ENCODE data around the gene METTL2B.
"Not testable (repeated sequence)": the region's sequence is repeated elsewhere in the genome, so short reads cannot be mapped to it uniquely, and the experiment has no call there.

The METTL2B gene

GRCh38 chr7:128497405-128497804 lies 20.9 kb downstream of the METTL2B start:
- peaks cover 44% of the 10 kb centered on the region for H3K36me3 Mint-ChIP-seq (ENCODE audit: low read depth)
- no peak overlapping the region for H3K27ac Mint-ChIP-seq
- no peaks in the 10 kb centered on the region for H3K4me1 Mint-ChIP-seq
- no peaks in the 10 kb centered on the region for H3K9me3 Mint-ChIP-seq
- H3K4me3 Mint-ChIP-seq = no peak overlapping the region
- H3K27me3 Mint-ChIP-seq (ENCODE audit: low read depth) = no peaks in the 10 kb centered on the region
- no peak for TF ChIP-seq CTCF (IDR thresholded peaks at IDR 0.05; ENCODE audit: unreplicated experiment in 3 of 3)

DNA sequence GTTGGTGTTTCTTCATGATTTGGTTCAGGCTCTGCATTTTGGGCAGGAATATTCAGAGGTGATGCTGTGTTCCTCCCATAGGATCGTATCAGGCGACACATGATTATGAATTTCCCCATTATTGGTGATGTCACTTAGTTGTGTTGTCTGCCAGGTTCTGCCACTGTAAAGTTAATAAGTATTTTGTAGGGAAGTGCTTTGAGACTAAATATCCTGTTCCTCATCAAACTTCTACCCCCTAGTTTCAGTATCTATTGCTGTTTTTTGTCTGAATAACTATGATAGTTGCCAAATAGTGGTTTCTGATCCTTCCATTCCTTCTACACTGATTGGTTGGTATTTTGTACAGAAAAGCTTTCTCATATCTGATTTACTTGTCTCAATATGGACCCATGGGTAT lies 28.9 kb downstream of the METTL2B start:
- H3K27me3 Mint-ChIP-seq (ENCODE audit: low read depth); H3K4me3 Mint-ChIP-seq; H3K27ac Mint-ChIP-seq; H3K4me1 Mint-ChIP-seq; H3K9me3 Mint-ChIP-seq: not testable (repeated sequence)
- peaks cover 25% of the 10 kb centered on the region for H3K36me3 Mint-ChIP-seq (ENCODE audit: low read depth)

DNA sequence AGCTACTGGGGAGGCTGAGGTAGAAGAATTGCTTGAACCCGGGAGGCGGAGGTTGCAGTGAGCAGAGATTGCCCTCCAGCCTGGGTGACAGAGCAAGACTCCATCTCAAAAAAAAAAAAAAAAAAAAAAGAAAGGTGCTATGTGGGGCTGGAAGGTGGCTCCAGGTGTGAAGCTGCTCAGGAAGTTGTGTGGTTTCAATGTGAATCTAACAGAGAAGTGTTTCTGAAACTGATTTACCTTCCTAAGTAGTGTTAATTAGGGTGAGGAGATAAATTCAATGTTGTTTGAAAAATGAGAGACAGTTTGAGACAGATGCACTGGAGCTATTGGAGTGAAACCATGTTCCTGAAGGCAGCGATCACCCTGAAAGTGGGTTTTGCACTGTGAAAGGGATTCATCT lies 30.3 kb downstream of the METTL2B start:
- not testable (repeated sequence) for H3K4me3 Mint-ChIP-seq; H3K27ac Mint-ChIP-seq; H3K27me3 Mint-ChIP-seq (ENCODE audit: low read depth); H3K9me3 Mint-ChIP-seq; H3K4me1 Mint-ChIP-seq
- peaks cover 12% of the 10 kb centered on the region for H3K36me3 Mint-ChIP-seq (ENCODE audit: low read depth)

DNA sequence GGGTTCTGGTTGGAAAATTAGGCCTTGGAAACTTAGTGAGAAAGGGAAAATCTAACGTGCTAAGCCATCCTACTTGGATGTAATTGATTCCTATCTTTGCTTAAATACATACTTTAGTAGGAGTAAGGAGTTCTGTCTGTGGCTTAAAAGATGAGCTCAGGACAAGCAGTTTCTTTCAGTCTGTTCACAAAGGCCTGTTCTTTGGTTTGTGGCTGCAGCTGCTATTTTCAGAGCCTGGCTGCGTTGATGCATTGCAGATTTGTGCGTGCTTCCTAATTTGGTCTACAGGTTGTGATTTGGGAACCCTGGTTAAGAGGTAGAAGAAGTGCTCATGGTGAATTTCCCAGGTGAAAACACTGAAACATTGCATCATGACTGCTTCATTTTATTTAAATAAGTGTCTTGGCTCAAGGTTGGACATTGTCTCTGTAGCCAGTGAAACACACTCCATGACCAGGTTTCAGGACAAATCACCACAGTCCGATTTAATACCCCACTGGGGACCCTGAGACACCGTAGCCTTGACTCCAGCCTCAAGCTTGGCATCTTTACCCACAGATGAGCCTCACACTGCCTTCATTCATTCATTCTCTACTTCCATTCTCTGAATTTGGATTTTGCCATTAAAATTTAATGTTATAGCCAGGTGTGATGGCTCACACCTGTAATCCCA lies 30.9 kb downstream of the METTL2B start:
- not testable (repeated sequence) for H3K27me3 Mint-ChIP-seq (ENCODE audit: low read depth); H3K36me3 Mint-ChIP-seq (ENCODE audit: low read depth); H3K4me3 Mint-ChIP-seq; H3K4me1 Mint-ChIP-seq; H3K27ac Mint-ChIP-seq; H3K9me3 Mint-ChIP-seq

- not testable (repeated sequence) for H3K4me3 Mint-ChIP-seq; H3K9me3 Mint-ChIP-seq; H3K4me1 Mint-ChIP-seq; H3K36me3 Mint-ChIP-seq (ENCODE audit: low read depth); H3K27ac Mint-ChIP-seq
- H3K27me3 Mint-ChIP-seq (ENCODE audit: low read depth) = peaks cover 17% of the 10 kb centered on the region
Observed at GRCh38 chr7:128511692-128512091, 35.1 kb downstream of the METTL2B start.

DNA sequence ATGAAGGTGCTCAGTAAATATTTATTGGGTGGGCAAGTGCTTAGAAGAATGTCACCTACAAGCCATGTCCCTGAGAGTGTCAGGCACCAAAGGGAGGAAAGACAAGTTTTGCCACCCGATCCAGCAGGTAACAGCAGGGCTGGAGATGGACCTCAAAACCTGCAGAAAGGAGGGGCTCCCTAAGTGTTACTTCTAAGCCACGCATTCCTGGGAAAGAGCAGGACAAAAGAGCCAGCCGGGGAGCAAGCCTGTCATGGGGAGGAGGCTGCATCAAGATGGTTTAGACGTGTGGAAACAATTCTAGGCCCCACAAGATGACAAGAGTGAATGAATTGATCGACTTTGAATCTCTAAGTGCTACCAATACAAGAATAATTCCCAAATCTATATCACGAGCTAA lies 38.7 kb downstream of the METTL2B start:
- not testable (repeated sequence) for H3K36me3 Mint-ChIP-seq (ENCODE audit: low read depth); H3K27ac Mint-ChIP-seq; H3K4me3 Mint-ChIP-seq; H3K9me3 Mint-ChIP-seq; H3K4me1 Mint-ChIP-seq
- peaks cover 22% of the 10 kb centered on the region for H3K27me3 Mint-ChIP-seq (ENCODE audit: low read depth)

- not testable (repeated sequence) for H3K27ac Mint-ChIP-seq; H3K36me3 Mint-ChIP-seq (ENCODE audit: low read depth); H3K4me3 Mint-ChIP-seq; H3K9me3 Mint-ChIP-seq; H3K4me1 Mint-ChIP-seq
- peaks cover 22% of the 10 kb centered on the region for H3K27me3 Mint-ChIP-seq (ENCODE audit: low read depth)
Observed at GRCh38 chr7:128517023-128517422, 40.5 kb downstream of the METTL2B start.

GRCh38 chr7:128523226-128523931 lies 46.8 kb downstream of the METTL2B start:
- Mint-ChIP-seq H3K27ac (peak overlapping the region; percentile 58 to 83 (median 60)), H3K4me3 (peak overlapping the region in 1 of 3 experiments; percentile 41)
- H3K36me3 Mint-ChIP-seq (ENCODE audit: low read depth); H3K9me3 Mint-ChIP-seq; H3K4me1 Mint-ChIP-seq; H3K27me3 Mint-ChIP-seq (ENCODE audit: low read depth): not testable (repeated sequence)

- peak overlapping the region in 1 of 3 experiments; percentile 50 for H3K4me3 Mint-ChIP-seq
- H3K9me3 Mint-ChIP-seq; H3K27me3 Mint-ChIP-seq (ENCODE audit: low read depth); H3K36me3 Mint-ChIP-seq (ENCODE audit: low read depth); H3K4me1 Mint-ChIP-seq: not testable (repeated sequence)
- peak overlapping the region in 2 of 3 experiments; percentile 36 to 49 for H3K27ac Mint-ChIP-seq
Observed at GRCh38 chr7:128523932-128524524, 47.5 kb downstream of the METTL2B start.

GRCh38 chr7:128525584-128525983 lies 49.0 kb downstream of the METTL2B start:
- Mint-ChIP-seq H3K4me1 (peaks cover 16% of the 10 kb centered on the region), H3K27ac (peak overlapping the region in 2 of 3 experiments; percentile 21 to 24), H3K4me3 (peak overlapping the region in 1 of 3 experiments; percentile 60)
- H3K36me3 Mint-ChIP-seq (ENCODE audit: low read depth); H3K9me3 Mint-ChIP-seq; H3K27me3 Mint-ChIP-seq (ENCODE audit: low read depth): not testable (repeated sequence)

- Mint-ChIP-seq H3K4me3 (peak overlapping the region in 1 of 3 experiments; percentile 60), H3K4me1 (peaks cover 16% of the 10 kb centered on the region)
- not testable (repeated sequence) for H3K27me3 Mint-ChIP-seq (ENCODE audit: low read depth); H3K9me3 Mint-ChIP-seq; H3K27ac Mint-ChIP-seq; H3K36me3 Mint-ChIP-seq (ENCODE audit: low read depth)
Observed at GRCh38 chr7:128526062-128526466, 49.5 kb downstream of the METTL2B start.

GRCh38 chr7:128529191-128529590 lies 52.6 kb downstream of the METTL2B start:
- H3K9me3 Mint-ChIP-seq; H3K27ac Mint-ChIP-seq; H3K27me3 Mint-ChIP-seq (ENCODE audit: low read depth): not testable (repeated sequence)
- H3K4me3 Mint-ChIP-seq = peak overlapping the region; percentile 48 to 55 (median 50)
- peaks cover 18% of the 10 kb centered on the region for H3K36me3 Mint-ChIP-seq (ENCODE audit: low read depth)
- H3K4me1 Mint-ChIP-seq = peaks cover 21% of the 10 kb centered on the region

DNA sequence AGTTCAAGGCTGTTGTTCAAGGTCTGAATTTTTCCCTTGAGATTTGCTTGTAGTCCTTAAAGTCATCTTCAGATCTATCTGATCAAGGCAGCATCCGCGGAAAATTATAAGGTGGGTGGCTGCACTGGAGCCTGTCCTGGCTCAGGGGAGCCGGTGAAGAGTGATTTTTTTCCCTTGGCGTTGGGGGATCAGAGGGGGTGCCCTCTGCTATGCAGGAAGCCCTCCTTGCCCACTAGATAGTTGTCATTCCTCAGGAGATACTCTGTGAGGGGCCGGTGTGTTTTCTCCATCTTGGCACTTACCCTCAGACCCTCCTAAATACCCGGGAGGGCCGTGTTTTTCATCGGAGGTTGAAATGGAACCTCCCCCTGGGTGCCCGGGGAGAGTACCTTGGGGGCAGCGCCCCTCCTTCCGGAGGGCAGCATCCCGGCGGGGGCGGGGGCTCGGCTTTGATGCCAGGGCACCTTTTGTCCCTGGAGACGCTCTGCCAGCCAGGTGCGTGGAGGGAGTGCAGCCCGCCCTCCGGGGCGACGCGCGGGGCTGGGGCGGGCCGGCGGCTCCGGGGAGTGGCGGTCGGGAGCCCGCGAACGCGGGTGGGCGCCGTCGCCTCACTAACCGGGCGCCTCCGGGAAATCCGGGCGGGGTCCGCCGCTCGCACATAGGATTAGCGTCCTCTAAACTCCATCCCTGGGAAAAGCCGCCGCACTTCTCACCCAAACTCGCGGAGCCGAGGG lies 53.7 kb downstream of the METTL2B start:
- Mint-ChIP-seq H3K27ac (peak overlapping the region; percentile 94 to 98 (median 96)), H3K4me1 (peaks cover 20% of the 10 kb centered on the region), H3K4me3 (peak overlapping the region; percentile 89 to 97 (median 93)), H3K36me3 (ENCODE audit: low read depth) (peaks cover 26% of the 10 kb centered on the region)
- not testable (repeated sequence) for H3K9me3 Mint-ChIP-seq; H3K27me3 Mint-ChIP-seq (ENCODE audit: low read depth)
